Right lobe of liver (tissue), 4 donors: ENCODE measurements around the gene CYP2W1.

ENCODE experiments used
- POLR2A ChIP-seq: fragments of 450-650 bp; IDR thresholded peaks from one replicate; pipeline ENCODE4 v1.6.1; 2017; ENCODE audit warnings: antibody characterized with exemption, mild to moderate bottlenecking
- TF ChIP-seq, protein P1 (sequence below), 4 donors: fragments of 200-600 bp in 3 of 4; fragments of 450-650 bp in 1 of 4; IDR thresholded peaks; one replicate each; pipeline versions ENCODE4 v1.5.1 to v1.8.0; 2016 to 2022; ENCODE audit warnings: antibody characterized with exemption in 4 of 4, mild to moderate bottlenecking in 2 of 4
- donor health status: DM: no; HTN: no; CAD: no.
- donor health status: DM: no; HTN: no; CAD: no.
- donor health status: DM: no; HTN: yes; CAD: no.

DNA sequence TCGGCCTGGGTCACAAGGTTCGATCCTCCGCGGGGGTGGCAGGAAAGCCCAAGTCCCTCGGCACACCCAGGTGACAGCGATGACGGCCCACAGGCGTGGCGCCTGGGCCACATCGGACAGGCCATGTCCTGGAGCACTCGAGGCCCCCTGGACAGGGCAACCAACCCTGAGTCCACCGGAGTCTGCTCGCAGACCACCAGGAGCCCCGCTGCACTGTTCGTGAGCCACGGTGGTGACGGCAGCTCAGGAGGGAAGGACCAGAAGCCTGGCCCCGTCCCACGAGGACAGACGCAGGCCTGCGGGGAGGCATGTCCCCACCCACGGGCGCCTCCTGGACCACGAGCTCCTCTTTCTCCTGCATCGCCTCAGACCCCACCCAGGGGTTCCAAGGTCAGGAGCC is 39.0 kb downstream of the CYP2W1 start:
- TF ChIP-seq, protein P1, sequence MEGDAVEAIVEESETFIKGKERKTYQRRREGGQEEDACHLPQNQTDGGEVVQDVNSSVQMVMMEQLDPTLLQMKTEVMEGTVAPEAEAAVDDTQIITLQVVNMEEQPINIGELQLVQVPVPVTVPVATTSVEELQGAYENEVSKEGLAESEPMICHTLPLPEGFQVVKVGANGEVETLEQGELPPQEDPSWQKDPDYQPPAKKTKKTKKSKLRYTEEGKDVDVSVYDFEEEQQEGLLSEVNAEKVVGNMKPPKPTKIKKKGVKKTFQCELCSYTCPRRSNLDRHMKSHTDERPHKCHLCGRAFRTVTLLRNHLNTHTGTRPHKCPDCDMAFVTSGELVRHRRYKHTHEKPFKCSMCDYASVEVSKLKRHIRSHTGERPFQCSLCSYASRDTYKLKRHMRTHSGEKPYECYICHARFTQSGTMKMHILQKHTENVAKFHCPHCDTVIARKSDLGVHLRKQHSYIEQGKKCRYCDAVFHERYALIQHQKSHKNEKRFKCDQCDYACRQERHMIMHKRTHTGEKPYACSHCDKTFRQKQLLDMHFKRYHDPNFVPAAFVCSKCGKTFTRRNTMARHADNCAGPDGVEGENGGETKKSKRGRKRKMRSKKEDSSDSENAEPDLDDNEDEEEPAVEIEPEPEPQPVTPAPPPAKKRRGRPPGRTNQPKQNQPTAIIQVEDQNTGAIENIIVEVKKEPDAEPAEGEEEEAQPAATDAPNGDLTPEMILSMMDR (IDR thresholded peaks at IDR 0.05), result no peak
- no peak for TF ChIP-seq POLR2A
